ENCODE measurements around the gene RGS9BP. TPM values are rescaled to one million over a fixed set of nuclear protein-coding genes. Genes with fewer than 3 reads are reported as not detected.

The RGS9BP gene
- total RNA-seq, 2 experiments from 2014 or later: 0.54 to 0.72 TPM

- H3K27ac ChIP-seq (ENCODE audit: low read depth, low read length, poor library complexity, severe bottlenecking): no peak overlapping the region
- no peak overlapping the region for H3K4me3 ChIP-seq (ENCODE audit: low read depth, low read length, poor library complexity, severe bottlenecking)
- POLR2A ChIA-PET: no interaction called here
- intact Hi-C loops (cut with micrococcal nuclease; ENCODE audit: unreplicated experiment): no loop called here
- no TSS peak for BruUV-seq (replicated peaks)
- H4K20me1 ChIP-seq (ENCODE audit: insufficient read depth, low read length): no peaks in the 10 kb centered on the region
- no peak overlapping the region for H3K4me2 ChIP-seq (ENCODE audit: low read length)
- no peaks in the 10 kb centered on the region for H3K9me2 ChIP-seq (ENCODE audit: insufficient read depth, low read length)
- TF ChIP-seq, protein P1, sequence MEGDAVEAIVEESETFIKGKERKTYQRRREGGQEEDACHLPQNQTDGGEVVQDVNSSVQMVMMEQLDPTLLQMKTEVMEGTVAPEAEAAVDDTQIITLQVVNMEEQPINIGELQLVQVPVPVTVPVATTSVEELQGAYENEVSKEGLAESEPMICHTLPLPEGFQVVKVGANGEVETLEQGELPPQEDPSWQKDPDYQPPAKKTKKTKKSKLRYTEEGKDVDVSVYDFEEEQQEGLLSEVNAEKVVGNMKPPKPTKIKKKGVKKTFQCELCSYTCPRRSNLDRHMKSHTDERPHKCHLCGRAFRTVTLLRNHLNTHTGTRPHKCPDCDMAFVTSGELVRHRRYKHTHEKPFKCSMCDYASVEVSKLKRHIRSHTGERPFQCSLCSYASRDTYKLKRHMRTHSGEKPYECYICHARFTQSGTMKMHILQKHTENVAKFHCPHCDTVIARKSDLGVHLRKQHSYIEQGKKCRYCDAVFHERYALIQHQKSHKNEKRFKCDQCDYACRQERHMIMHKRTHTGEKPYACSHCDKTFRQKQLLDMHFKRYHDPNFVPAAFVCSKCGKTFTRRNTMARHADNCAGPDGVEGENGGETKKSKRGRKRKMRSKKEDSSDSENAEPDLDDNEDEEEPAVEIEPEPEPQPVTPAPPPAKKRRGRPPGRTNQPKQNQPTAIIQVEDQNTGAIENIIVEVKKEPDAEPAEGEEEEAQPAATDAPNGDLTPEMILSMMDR (conservative IDR thresholded peaks at IDR 0.05; ENCODE audit: low read length): no peak
- TF ChIP-seq EZH2phosphoT487 (IDR thresholded peaks at IDR 0.05; ENCODE audit: borderline replicate concordance, low read depth, low read length): no peak
- H2AFZ ChIP-seq (ENCODE audit: low read length): no peak overlapping the region
- CTCF ChIA-PET (ENCODE audit: unreplicated experiment): no interaction called here
- no peaks in the 10 kb centered on the region for H3K9me3 ChIP-seq (ENCODE audit: low read length)
- peaks cover 22% of the 10 kb centered on the region for H3K4me1 ChIP-seq (ENCODE audit: insufficient read depth, low read length, poor library complexity, severe bottlenecking)
- H3K79me2 ChIP-seq (ENCODE audit: insufficient read depth, low read depth, low read length): peaks cover 6% of the 10 kb centered on the region; the same call in 1 of the 2 replicates
- H3K36me3 ChIP-seq (ENCODE audit: insufficient read depth, low read length): no peaks in the 10 kb centered on the region
- DNase-seq (ENCODE audit: low spot score): no peak
These were observed 12.0 kb downstream of the RGS9BP start for GRCh38 chr19:32687681-32688080.

DNA sequence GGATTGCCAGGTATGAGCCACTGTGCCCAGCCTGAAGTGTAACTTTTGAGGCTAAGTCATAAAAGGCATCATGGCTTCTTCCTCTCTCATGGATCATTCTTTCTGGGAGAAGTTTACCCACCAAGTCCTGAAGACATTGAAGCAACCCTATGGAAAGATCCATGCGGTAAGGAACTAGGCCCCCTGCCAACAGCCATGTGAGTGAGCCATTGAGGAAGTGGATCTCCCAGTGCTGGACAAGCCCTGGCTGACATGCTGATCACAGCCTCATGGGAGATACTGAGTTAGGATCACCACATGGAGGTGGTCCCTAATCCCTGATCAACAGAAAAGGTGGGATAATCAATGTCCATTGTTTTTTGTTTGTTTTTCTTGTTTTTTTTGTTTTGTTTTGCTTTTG, 12.7 kb downstream of the RGS9BP start:
- Histone ChIP-seq H3K4me2 (ENCODE audit: low read length) (no peak overlapping the region), H3K4me1 (ENCODE audit: insufficient read depth, low read length, poor library complexity, severe bottlenecking) (peaks cover 23% of the 10 kb centered on the region), H3K4me3 (ENCODE audit: low read depth, low read length, poor library complexity, severe bottlenecking) (no peak overlapping the region), H3K9me2 (ENCODE audit: insufficient read depth, low read length) (no peaks in the 10 kb centered on the region), H3K79me2 (ENCODE audit: insufficient read depth, low read depth, low read length) (peaks cover 13% of the 10 kb centered on the region; the same call in 1 of the 2 replicates), H3K27ac (ENCODE audit: low read depth, low read length, poor library complexity, severe bottlenecking) (no peak overlapping the region), H4K20me1 (ENCODE audit: insufficient read depth, low read length) (no peaks in the 10 kb centered on the region), H3K9me3 (ENCODE audit: low read length) (no peaks in the 10 kb centered on the region), H2AFZ (ENCODE audit: low read length) (no peak overlapping the region), H3K36me3 (ENCODE audit: insufficient read depth, low read length) (peaks cover 4% of the 10 kb centered on the region; the same call in 1 of the 2 replicates)
- CTCF ChIA-PET (ENCODE audit: unreplicated experiment): no interaction called here
- DNase-seq (ENCODE audit: low spot score): no peak
- POLR2A ChIA-PET: no interaction called here
- TF ChIP-seq, protein P1 (conservative IDR thresholded peaks at IDR 0.05; ENCODE audit: low read length): no peak
- TF ChIP-seq EZH2phosphoT487 (IDR thresholded peaks at IDR 0.05; ENCODE audit: borderline replicate concordance, low read depth, low read length): no peak
- intact Hi-C loops (cut with micrococcal nuclease; ENCODE audit: unreplicated experiment): no loop called here
- no TSS peak for BruUV-seq (replicated peaks)

DNA sequence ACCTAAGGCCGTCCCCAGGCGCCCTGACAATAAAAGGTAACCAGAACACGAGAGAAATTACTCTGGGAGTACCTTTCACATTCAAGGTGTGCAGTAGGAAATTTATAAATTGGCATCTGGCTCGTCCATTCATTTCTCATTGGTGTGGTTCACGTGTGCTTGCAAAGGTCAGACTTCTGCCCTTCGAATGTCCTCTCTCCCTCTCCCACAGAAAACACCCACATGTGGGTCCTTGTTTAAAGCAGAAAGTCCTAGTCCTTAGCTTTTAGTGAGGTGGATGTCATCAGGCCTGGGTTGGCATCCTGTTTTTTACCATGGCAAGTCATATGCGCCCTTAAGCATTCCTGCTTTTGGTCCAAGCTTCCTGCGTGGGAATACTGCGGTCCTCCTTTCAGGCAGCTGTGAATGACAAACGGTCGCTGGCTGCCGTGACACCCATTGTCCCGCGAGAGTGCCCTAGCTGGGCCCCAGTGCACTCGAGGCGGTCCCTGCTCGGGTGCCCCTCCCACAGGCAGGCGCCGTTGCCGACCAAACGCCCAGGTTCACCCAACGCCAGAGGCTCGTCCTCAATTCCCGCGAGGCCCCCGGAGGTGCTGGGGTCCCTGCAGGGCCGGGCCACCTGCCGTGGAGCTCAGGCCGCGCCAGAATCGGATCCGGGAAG, 15.8 kb downstream of the RGS9BP start, which contains the start of gene NUDT19:
Gene NUDT19, plus strand, starts transcription at position 531 of the 661 bp plus-strand sequence. CDS start 140 bp downstream, outside the sequence.
- H3K4me3 ChIP-seq (ENCODE audit: low read depth, low read length, poor library complexity, severe bottlenecking): peak within 1 kb of the TSS; percentile 72
- no peaks in the 10 kb centered on the region for H3K9me2 ChIP-seq (ENCODE audit: insufficient read depth, low read length)
- H3K9me3 ChIP-seq (ENCODE audit: low read length): no peaks in the 10 kb centered on the region
- ChIA-PET POLR2A (interaction anchor here (1.0 kb wide), 1 partner anchor 20 kb away, joined by 4 read pairs; no protein-coding TSS in a partner anchor), CTCF (ENCODE audit: unreplicated experiment) (no interaction called here)
- H3K36me3 ChIP-seq (ENCODE audit: insufficient read depth, low read length): peaks cover 5% of the 10 kb centered on the region; the same call in 1 of the 2 replicates
- intact Hi-C loops (cut with micrococcal nuclease; ENCODE audit: unreplicated experiment): no loop called here
- DNase-seq (ENCODE audit: low spot score): peak; percentile 83
- no TSS peak for BruUV-seq (replicated peaks)
- peak within 1 kb of the TSS; percentile 32 for H3K27ac ChIP-seq (ENCODE audit: low read depth, low read length, poor library complexity, severe bottlenecking)
- H3K4me1 ChIP-seq (ENCODE audit: insufficient read depth, low read length, poor library complexity, severe bottlenecking): peaks cover 23% of the 10 kb centered on the region
- no peak for TF ChIP-seq EZH2phosphoT487 (IDR thresholded peaks at IDR 0.05; ENCODE audit: borderline replicate concordance, low read depth, low read length)
- TF ChIP-seq, protein P1 (conservative IDR thresholded peaks at IDR 0.05; ENCODE audit: low read length): no peak
- peak within 1 kb of the TSS; percentile 82 for H3K4me2 ChIP-seq (ENCODE audit: low read length)
- H4K20me1 ChIP-seq (ENCODE audit: insufficient read depth, low read length): no peaks in the 10 kb centered on the region
- H2AFZ ChIP-seq (ENCODE audit: low read length): peak within 1 kb of the TSS; percentile 66; the same call in 1 of the 2 replicates
- peaks cover 13% of the 10 kb centered on the region; the same call in 1 of the 2 replicates for H3K79me2 ChIP-seq (ENCODE audit: insufficient read depth, low read depth, low read length)

Measured in OCI-LY7 (cell line).